Esophagus squamous epithelium (tissue), 5 donors: ENCODE data around the gene SNCAIP. TPM values are rescaled to one million over a fixed set of nuclear protein-coding genes. Genes with fewer than 3 reads are reported as not detected.

Experiments
- DNase-seq: peaks from one replicate; lab custom pipeline; 2025; lab: John Stamatoyannopoulos, UW
- H3K27ac ChIP-seq, 4 donors: fragments of 200-600 bp; sonication (generic); one replicate each; pipeline ENCODE4 v1.5.1; 2016 to 2019; ENCODE audit warnings: mild to moderate bottlenecking in 1 of 4
- H3K27me3 ChIP-seq, 4 donors: fragments of 200-600 bp; sonication (generic); 1 replicate in 3 of 4; 2 replicates in 1 of 4; pipeline versions ENCODE4 v1.5.1 to v1.6.0; 2017 to 2021; ENCODE audit warnings: antibody characterized with exemption in 1 of 4
- H3K36me3 ChIP-seq, 3 donors: fragments of 200-600 bp; sonication (generic); one replicate each; pipeline ENCODE4 v1.5.1; 2016 to 2019
- H3K4me1 ChIP-seq, 3 donors: fragments of 200-600 bp; sonication (generic); one replicate each; pipeline ENCODE4 v1.5.1; 2017 to 2019
- H3K4me3 ChIP-seq, 4 donors: fragments of 200-600 bp; sonication (generic); 1 replicate in 3 of 4; 2 replicates in 1 of 4; pipeline ENCODE4 v1.5.1; 2016 to 2019; ENCODE audit warnings: mild to moderate bottlenecking in 2 of 4, moderate library complexity in 1 of 4
- H3K9me3 ChIP-seq, 3 donors: fragments of 200-600 bp; sonication (generic); one replicate each; pipeline ENCODE4 v1.5.1; 2016 to 2019
- CTCF ChIP-seq, 6 experiments: fragments of 450-650 bp in 4 of 6; fragments of 200-600 bp in 2 of 6; sonication (generic) in 2 of 6; IDR thresholded peaks; one replicate each; pipeline ENCODE4 v1.5.1; 2016 to 2019; ENCODE audit warnings: antibody characterized with exemption in 6 of 6, mild to moderate bottlenecking in 4 of 6, moderate library complexity in 4 of 6
- POLR2A ChIP-seq, 4 donors: fragments of 450-650 bp; IDR thresholded peaks; one replicate each; pipeline ENCODE4 v1.6.1; 2017; ENCODE audit warnings: antibody characterized with exemption in 4 of 4, mild to moderate bottlenecking in 4 of 4, moderate library complexity in 3 of 4
- WGBS, 2 donors: methylation state at CpG; one replicate each; pipeline ENCODE4 v1.1.5; 2018; 5-methylcytosine and 5-hydroxymethylcytosine counted together
- intact Hi-C: fragments of 100-400 bp; cut with DNase I; formaldehyde crosslinking; loops from one replicate; pipeline ENCODE4 v1.15.0; 2022
- total RNA-seq, 4 donors: library from RNA; depleted of rRNA; stranded (reverse); fragments of >200 nt; gene quantifications; one replicate each; pipeline ENCODE4 v1.1.0, GENCODE V29; 2016
- donor health status: DM: yes; HTN: yes; CAD: no.

The SNCAIP gene
- total RNA-seq, 4 donors from 2014 or later, result 0.48 to 3.3 (median 2.3) TPM

- intact Hi-C loops, result no loop called here
- Histone ChIP-seq H3K4me3 (no peak overlapping the region), H3K9me3 (no peaks in the 10 kb centered on the region), H3K36me3 (no peaks in the 10 kb centered on the region), H3K4me1 (peaks cover 0 to 9% (median 0%) of the 10 kb centered on the region in 3 donors), H3K27me3 (no peaks in the 10 kb centered on the region), H3K27ac (no peak overlapping the region)
- no peak for DNase-seq
- TF ChIP-seq CTCF (IDR thresholded peaks at IDR 0.05) (no peak), POLR2A (IDR thresholded peaks at IDR 0.05) (no peak)
- 53 to 69% methylated on average over 2 of the region's 2 CpGs for WGBS, 2 donors
These were observed 7.4 kb upstream of the SNCAIP start for GRCh38 chr5:122304471-122305215.

DNA sequence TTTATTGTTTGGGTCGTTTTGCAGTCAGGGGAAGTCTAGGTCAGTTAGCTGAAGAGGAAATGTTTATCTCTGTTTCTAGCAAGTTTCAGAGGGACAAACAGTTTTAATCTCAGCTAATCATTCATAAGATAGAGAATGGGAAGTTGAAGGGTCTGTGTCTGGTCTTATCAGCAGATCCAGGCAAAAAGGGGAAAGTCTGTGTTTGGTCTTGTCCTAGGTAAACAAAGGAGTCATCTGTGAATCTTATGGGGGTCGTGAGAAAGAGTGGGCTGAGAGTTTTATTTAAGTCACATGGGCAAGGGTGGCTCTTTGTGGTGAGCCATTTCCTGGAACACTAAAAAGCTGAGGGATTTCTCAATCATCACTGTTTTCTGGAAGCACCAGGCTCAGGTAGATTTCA, 5.6 kb upstream of the SNCAIP start:
- no peaks in the 10 kb centered on the region for H3K9me3 ChIP-seq
- intact Hi-C loops, result no loop called here
- peaks cover 0 to 11% (median 0%) of the 10 kb centered on the region in 4 donors for H3K27me3 ChIP-seq
- no peak overlapping the region for H3K4me3 ChIP-seq
- H3K27ac ChIP-seq, result no peak overlapping the region
- no peaks in the 10 kb centered on the region for H3K36me3 ChIP-seq
- no peak for TF ChIP-seq POLR2A (IDR thresholded peaks at IDR 0.05)
- TF ChIP-seq CTCF (IDR thresholded peaks at IDR 0.05), result no peak
- H3K4me1 ChIP-seq, result peaks cover 0 to 7% (median 0%) of the 10 kb centered on the region in 3 donors
- 14 to 20% methylated on average over 2 of the region's 2 CpGs for WGBS, 2 donors
- DNase-seq, result no peak

DNA sequence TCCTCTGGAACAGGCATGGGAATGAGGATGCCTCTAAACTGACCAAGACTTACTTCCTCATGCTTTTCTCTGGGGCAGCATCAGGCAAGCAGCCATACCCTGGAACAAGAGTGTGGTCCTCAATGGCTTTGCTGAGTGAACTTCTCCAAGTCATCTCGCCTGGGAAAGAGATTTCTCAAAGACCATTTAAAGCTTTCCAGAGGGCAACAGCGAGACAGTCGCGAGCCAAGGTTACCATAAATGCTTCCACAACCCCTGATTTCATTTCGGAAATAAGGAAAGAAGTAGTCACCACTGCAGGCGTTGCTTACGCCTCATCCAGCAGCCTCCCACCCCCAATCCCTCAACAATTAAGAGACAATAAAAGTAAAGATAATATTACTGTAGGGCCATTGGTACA, 1.1 kb upstream of the SNCAIP start:
- H3K36me3 ChIP-seq, result no peaks in the 10 kb centered on the region
- peak overlapping the region in 2 of 4 donors; percentile 65 to 73 for H3K4me3 ChIP-seq
- H3K4me1 ChIP-seq, result peaks cover 0 to 29% (median 3%) of the 10 kb centered on the region in 3 donors
- H3K27me3 ChIP-seq, result peaks cover 0 to 52% (median 0%) of the 10 kb centered on the region in 4 donors
- 66 to 73% methylated on average over 7 of the region's 7 CpGs for WGBS, 2 donors
- intact Hi-C loops, result no loop called here
- no peaks in the 10 kb centered on the region for H3K9me3 ChIP-seq
- TF ChIP-seq CTCF (IDR thresholded peaks at IDR 0.05), result no peak
- no peak for TF ChIP-seq POLR2A (IDR thresholded peaks at IDR 0.05)
- peak overlapping the region in 3 of 4 donors; percentile 5 to 71 (median 67) for H3K27ac ChIP-seq
- no peak for DNase-seq

DNA sequence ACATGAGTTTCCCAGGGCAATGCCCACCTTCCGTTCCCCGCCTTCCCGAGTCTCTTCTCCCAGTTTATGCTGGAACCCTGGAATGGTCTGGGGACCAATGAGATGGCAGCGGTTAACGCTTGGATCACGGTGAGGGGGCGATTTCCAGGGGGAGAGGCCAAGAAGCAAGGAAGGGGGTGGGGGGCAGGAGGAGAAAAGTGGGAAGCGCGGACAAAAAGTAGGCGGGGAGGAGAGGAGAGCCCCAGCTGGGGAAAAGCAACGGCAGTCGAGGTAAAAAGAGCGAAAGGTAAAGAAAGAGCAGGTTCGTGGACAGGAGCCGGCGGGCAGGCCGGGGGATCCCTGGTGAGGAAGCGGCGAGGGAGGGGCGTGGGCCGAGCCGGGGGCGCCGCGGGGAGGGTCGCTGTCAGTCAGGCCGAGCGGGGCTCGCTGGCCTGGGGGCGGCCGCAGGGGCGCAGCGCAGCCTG, 508 bp upstream of the SNCAIP start:
- no peaks in the 10 kb centered on the region for H3K9me3 ChIP-seq
- peak overlapping the region; percentile 30 to 73 (median 57) for H3K4me3 ChIP-seq
- intact Hi-C loops, result no loop called here
- peaks cover 0 to 53% (median 0%) of the 10 kb centered on the region in 4 donors for H3K27me3 ChIP-seq
- WGBS, 2 donors, result 6 to 11% methylated on average over 16 to 23 of the region's 33 CpGs
- H3K27ac ChIP-seq, result peak overlapping the region; percentile 5 to 71 (median 50)
- H3K4me1 ChIP-seq, result peaks cover 0 to 29% (median 3%) of the 10 kb centered on the region in 3 donors
- no peaks in the 10 kb centered on the region for H3K36me3 ChIP-seq
- DNase-seq, result no peak
- TF ChIP-seq POLR2A (IDR thresholded peaks at IDR 0.05), result no peak
- TF ChIP-seq CTCF (IDR thresholded peaks at IDR 0.05), result no peak
